SIG-M5 (cell line): ENCODE measurements around the gene CYP27B1.

Source experiments
- DNase-seq: peaks from one replicate; lab custom pipeline; 2025; lab: John Stamatoyannopoulos, UW

CYP27B1 gene, protein sequence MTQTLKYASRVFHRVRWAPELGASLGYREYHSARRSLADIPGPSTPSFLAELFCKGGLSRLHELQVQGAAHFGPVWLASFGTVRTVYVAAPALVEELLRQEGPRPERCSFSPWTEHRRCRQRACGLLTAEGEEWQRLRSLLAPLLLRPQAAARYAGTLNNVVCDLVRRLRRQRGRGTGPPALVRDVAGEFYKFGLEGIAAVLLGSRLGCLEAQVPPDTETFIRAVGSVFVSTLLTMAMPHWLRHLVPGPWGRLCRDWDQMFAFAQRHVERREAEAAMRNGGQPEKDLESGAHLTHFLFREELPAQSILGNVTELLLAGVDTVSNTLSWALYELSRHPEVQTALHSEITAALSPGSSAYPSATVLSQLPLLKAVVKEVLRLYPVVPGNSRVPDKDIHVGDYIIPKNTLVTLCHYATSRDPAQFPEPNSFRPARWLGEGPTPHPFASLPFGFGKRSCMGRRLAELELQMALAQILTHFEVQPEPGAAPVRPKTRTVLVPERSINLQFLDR

DNA sequence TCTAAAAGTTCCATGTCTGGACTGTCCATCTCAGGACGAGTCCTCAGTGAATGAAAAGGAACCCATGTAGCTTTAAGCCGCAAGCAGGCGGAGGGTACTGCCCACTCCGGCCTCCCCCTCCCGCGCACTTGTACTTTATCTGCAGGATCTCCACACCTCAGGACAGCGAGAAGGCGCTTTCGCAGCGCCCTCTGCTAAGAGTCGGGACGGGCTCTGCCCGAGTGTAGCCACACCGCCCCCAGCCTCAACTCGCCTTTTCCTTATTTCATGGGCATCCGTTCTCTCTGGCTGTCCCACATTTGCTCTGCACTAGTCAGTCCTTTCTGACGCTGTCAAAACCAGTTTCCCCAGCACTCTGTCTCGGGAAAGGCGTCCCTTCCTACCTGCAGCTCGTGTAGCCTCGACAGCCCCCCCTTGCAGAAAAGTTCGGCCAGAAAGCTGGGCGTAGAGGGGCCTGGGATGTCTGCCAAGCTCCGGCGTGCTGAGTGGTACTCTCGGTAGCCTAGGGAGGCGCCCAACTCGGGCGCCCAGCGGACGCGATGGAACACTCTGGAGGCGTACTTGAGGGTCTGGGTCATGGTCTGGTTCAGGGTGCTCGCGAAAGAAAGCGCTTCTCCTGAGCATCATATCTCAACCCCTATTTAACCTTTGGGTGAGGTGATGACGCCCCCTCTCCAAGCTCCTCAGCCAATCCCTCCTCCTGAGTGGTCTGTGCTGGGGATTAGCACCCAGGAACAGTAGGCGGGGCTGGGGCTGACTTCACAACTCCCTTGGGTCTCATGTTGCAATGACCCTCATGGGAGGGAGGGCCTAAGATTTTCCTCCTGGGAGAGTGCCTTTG lies at the start of gene CYP27B1:
Gene CYP27B1 (minus strand): TSS at position 615 of the 841 bp plus-strand sequence. CDS start 37 bp downstream, at position 578.
- DNase-seq, result no peak

GRCh38 chr12:57816001-57816854 lies 49.4 kb upstream of the CYP27B1 start:
- DNase-seq, result no peak

GRCh38 chr12:57815177-57816000 lies 48.5 kb upstream of the CYP27B1 start:
- DNase-seq, result no peak

- DNase-seq, result no peak
Observed at GRCh38 chr12:57813971-57814772, 47.3 kb upstream of the CYP27B1 start.

GRCh38 chr12:57813111-57813970 lies 46.5 kb upstream of the CYP27B1 start:
- DNase-seq, result no peak

DNA sequence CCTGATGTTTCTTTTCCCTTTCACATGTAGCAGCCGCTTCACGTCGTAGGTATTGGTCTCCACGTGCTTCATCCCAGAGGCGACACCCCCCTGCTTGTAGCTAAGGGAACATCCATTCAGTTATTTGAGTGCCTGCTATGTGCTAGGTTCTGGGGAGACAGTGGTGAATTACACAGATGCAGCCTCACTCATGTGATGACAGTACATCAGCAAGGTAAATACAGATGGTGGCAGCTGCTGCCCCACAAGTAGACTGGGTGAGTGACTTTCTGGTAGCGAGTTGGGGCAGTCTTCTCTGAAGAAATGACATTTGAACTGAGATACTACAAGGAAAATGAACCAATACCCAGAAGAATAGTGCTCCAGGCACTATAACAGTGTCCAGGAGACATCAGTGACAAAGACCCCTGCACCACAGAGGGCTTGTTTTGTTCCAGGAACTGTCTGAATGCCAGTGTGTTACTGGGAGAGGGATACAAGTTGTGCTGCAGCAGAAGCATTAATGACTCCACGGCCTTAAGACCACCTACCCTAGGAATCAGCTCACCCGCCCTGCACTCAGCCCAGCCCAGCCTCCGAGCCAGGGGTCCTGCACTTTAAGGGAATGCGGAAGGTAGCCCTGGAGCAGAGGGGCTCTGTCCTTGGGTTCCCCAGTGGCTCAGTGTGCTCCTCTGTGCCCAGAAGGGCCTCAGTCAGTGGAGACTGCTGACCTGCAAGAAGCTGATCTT lies 44.3 kb upstream of the CYP27B1 start:
- no peak for DNase-seq

DNA sequence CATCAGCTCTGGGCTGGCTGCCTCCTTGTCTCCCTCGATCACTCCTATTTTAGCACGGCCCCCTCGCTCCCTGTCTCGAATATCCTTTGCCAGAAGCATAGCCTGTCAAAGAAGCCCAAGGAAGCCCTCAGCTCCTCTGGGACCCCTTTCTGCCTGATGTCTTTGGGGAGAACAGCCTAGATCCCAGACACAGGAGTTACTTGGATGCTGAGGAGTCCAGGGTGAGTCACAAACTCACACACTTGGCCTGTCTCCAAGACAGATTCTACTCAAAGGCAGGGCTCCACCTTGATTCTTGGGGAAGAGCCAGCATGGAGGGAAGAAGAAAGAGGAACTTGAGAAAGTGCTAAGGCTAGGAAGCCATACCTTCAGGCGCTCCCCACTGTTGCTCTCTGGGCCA lies 43.6 kb upstream of the CYP27B1 start:
- no peak for DNase-seq

DNA sequence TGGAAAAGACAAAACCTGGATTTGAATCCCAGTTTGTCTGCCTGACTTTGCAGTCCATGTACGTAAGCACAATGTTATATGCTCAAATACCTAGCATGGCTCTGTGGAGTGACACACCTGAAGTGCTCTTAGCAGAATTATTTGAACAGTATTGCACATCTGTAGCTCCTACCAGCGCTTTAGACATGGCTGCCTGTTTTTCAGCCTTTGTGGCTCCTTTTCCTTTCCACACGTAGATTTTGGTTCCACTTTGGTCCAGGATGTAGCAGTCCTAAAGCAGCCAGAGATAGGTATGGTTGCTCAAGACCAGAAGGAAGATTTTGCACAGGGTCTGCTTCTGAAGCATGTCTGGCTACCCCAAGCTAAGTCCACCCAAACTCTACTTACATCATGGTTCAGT lies 42.5 kb upstream of the CYP27B1 start:
- no peak for DNase-seq

GRCh38 chr12:57808351-57808750 lies 41.5 kb upstream of the CYP27B1 start:
- no peak for DNase-seq

GRCh38 chr12:57807285-57807684 lies 40.4 kb upstream of the CYP27B1 start:
- DNase-seq, result no peak

DNA sequence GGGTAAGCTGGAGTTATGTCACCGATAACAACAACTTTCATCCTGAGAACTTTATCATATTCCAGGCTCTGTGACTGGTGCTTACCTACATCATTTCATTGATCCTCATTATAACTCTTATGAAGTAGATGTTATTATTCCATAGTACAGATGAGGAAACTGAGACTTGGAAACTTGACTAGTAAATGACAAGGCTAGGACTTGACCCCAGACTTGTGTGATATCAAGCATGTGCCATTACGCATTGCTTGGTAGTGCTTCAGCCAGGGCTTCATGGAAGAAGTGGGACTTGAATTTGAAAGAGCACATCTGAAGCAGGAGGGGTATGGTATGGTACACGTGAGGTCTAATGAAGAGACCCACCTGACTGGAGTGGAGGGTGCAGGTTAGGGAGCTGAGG lies 39.8 kb upstream of the CYP27B1 start:
- DNase-seq, result no peak

DNA sequence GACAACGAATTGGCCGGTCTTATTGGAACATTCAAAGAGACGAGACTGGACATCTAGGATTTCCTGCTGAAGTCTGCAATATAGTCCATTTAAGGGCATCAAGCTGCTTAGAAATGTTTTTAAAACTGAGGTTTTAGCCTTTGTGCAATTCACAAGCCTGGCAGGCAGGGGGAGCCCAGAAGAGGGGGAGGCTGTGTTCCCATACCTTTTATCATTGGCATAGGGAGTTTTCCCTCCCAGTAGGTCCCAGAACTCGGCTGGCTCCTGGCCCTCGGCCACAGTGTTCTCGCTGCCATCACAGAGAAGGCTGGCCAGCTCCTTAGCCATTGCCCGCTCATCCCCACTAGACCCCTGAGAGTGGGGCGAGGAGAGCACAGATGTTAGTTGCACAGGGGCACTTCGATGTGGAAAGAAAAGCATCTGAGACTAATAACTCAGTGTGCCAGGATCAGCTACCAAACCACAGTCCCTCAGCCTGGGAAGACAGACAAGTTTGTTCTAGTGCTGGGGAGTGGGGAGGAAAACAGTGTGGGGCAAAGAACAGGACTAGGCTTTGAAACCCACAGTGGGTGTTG lies 36.5 kb upstream of the CYP27B1 start:
- no peak for DNase-seq

DNA sequence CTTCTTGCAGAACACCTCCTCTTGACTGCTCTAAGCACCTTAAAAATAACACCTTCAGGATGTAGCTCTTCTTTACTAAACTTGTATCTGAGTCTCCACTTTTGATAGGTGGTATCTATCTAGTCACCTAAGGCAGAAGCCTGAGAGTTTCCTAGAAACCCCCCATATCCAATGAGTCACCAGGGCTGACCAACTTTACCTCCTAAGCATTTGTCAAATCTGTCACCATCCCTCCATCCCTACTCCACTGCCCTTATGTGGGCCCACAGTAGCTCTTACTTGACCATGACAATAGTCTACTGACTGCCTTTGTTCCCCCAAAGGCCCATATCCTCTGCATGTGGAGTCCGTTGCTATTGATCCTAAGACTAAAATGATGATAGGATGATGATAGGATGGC lies 35.7 kb upstream of the CYP27B1 start:
- DNase-seq, result no peak

DNA sequence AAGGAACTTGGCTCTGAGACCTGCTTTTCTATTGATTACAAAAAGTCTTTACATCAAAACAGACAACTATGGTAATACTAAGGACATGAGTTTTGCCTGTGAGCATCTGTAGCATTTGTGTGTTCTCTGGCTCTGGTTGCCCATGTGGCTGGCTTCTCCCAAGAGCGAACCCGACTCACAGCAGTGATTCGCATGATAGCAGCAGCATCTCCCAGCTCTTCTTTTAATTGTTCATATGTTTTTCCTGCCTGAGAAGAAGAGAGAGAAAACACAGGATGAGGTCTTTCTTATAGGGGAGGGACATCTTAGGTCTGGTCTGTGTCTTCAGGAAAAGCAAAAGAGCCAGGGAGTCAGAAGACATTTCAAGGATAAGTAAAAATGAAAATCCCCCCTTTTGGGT lies 34.1 kb upstream of the CYP27B1 start:
- no peak for DNase-seq

DNA sequence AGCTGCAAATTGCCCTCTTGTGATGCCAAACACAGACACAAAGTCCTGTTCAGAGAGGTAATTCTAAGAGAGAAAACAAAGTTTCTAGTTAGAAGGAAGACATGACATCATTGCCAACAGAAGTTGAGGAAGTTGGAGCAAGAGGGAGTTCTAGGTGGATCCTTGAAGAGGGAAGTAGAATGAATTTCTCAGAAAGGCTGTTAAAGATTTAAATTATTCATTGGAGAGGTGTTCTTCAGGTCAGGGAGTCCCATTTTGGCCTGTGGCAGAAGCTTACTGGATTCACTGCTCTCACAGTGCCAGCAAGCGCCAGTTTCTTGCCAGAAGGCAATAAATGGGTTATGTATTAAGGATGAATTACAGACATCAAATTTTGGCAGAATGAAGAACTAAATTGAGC lies 31.1 kb upstream of the CYP27B1 start:
- no peak for DNase-seq

DNA sequence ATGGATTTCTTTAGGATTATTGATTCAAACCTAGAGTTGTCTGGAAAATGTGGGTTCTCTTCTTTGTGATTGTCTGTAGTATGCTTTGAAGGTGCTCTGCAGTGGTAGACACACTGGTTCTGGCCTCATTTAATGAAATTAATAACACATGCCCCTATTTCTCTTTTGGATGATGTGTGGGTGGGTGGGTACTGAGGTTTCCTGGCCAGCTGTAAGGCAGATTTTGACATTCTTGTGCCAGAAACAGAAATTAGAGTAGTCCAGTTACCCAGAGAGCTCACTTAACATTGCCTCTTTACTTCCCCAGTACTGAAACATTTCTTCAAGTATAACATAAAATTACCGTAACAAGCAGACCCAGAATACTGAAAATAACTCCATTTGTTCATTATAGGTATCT lies 30.1 kb upstream of the CYP27B1 start:
- no peak for DNase-seq

DNA sequence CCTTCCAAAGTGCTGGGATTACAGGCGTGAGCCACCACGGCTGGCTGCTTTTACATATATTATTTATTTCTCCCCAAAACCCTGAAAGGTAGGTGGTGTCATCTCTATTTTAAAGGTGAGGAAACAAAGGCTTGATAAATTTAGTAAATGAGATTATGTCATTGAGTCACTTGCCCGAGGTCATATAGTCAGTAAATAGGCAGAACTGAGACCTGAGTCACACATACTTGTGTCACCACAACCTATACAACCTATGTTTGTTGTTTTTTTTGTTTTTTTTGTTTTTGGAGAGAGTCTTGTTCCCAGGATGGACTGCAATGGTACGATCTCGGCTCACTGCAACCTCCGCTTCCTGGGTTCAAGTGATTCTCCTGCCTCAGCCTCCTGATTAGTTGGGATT lies 28.5 kb upstream of the CYP27B1 start:
- no peak for DNase-seq

DNA sequence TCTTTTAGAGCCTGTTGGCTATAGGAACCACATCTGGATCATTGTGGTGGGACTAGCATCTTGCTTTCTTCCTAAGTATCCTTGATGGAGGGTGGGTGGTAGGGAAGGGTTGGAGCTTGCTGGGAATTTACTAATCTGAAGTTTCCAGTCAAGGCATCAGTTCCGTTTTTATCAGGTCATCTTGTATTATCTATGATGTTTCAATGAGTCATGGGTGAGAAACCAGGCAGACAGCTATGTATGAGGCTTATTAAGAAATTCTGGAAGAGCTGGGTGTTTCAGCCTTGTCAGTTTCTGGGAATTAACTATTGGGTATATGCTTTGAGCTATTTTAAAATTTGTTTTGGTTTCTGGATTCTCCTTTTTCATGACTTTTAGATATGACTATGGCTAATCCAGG lies 27.0 kb upstream of the CYP27B1 start:
- no peak for DNase-seq
